ENCODE results near the gene PLXNA2.

DNA sequence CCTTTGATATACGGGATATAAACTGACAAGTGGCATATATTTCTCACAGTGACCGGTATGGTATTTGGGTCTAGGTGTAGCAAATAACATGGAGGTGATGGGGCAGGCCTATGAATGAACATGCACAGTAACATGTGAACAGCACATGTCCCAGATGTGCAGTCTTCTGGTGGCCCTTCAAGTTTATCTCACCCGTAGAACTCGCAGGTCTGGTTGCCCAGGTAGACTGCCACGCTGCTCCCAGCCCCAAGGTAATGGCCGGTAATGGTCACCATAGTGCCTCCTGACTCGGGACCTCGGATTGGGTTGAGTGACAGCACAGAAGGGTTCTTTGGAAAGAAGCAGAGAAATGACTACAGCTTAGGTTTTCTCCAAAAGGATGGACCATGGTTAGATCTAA lies 192.0 kb downstream of the PLXNA2 start:
- TF ChIP-seq TCF12 (IDR thresholded peaks at IDR 0.05) (no peak), MEF2A (IDR thresholded peaks at IDR 0.05; ENCODE audit: borderline replicate concordance, low read depth) (no peak), POLR2AphosphoS5 (IDR thresholded peaks at IDR 0.05; ENCODE audit: low read depth, low read length) (no peak), GABPA (IDR thresholded peaks at IDR 0.05; ENCODE audit: low read depth) (no peak), NRF1 (IDR thresholded peaks at IDR 0.05; ENCODE audit: low read depth, low read length) (no peak), SIN3A (IDR thresholded peaks at IDR 0.05; ENCODE audit: borderline replicate concordance, low read depth, low read length) (no peak), CHD2 (IDR thresholded peaks at IDR 0.05; ENCODE audit: low read length, partially characterized antibody) (no peak), USF2 (IDR thresholded peaks at IDR 0.05; ENCODE audit: borderline replicate concordance, low read depth, low read length) (no peak), SMC3 (IDR thresholded peaks at IDR 0.05; ENCODE audit: low read depth, low read length) (no peak), FOXJ3 (CRISPR knock-in tag; IDR thresholded peaks at IDR 0.05) (no peak)
- TF ChIP-seq, protein P1, sequence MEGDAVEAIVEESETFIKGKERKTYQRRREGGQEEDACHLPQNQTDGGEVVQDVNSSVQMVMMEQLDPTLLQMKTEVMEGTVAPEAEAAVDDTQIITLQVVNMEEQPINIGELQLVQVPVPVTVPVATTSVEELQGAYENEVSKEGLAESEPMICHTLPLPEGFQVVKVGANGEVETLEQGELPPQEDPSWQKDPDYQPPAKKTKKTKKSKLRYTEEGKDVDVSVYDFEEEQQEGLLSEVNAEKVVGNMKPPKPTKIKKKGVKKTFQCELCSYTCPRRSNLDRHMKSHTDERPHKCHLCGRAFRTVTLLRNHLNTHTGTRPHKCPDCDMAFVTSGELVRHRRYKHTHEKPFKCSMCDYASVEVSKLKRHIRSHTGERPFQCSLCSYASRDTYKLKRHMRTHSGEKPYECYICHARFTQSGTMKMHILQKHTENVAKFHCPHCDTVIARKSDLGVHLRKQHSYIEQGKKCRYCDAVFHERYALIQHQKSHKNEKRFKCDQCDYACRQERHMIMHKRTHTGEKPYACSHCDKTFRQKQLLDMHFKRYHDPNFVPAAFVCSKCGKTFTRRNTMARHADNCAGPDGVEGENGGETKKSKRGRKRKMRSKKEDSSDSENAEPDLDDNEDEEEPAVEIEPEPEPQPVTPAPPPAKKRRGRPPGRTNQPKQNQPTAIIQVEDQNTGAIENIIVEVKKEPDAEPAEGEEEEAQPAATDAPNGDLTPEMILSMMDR (IDR thresholded peaks at IDR 0.05), result no peak
- TF ChIP-seq, protein P2, sequence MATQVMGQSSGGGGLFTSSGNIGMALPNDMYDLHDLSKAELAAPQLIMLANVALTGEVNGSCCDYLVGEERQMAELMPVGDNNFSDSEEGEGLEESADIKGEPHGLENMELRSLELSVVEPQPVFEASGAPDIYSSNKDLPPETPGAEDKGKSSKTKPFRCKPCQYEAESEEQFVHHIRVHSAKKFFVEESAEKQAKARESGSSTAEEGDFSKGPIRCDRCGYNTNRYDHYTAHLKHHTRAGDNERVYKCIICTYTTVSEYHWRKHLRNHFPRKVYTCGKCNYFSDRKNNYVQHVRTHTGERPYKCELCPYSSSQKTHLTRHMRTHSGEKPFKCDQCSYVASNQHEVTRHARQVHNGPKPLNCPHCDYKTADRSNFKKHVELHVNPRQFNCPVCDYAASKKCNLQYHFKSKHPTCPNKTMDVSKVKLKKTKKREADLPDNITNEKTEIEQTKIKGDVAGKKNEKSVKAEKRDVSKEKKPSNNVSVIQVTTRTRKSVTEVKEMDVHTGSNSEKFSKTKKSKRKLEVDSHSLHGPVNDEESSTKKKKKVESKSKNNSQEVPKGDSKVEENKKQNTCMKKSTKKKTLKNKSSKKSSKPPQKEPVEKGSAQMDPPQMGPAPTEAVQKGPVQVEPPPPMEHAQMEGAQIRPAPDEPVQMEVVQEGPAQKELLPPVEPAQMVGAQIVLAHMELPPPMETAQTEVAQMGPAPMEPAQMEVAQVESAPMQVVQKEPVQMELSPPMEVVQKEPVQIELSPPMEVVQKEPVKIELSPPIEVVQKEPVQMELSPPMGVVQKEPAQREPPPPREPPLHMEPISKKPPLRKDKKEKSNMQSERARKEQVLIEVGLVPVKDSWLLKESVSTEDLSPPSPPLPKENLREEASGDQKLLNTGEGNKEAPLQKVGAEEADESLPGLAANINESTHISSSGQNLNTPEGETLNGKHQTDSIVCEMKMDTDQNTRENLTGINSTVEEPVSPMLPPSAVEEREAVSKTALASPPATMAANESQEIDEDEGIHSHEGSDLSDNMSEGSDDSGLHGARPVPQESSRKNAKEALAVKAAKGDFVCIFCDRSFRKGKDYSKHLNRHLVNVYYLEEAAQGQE (IDR thresholded peaks at IDR 0.05; ENCODE audit: low read depth, low read length), result no peak

Measured in SK-N-SH (cell line).